IMR-90 (cell line): ENCODE data around the gene SPATA21. TPM values are rescaled to one million over a fixed set of nuclear protein-coding genes. Genes with fewer than 3 reads are reported as not detected.
A peak's percentile ranks its signal among the peaks of the same experiment; 100 is the strongest.

ENCODE experiments used
- ATAC-seq: fragments of 200-7000 bp; cut with Tn5 transposase; 2 replicates; pipeline ENCODE4 v1.9.1; 2020; ENCODE audit warnings: low read depth, mild to moderate bottlenecking, moderate library complexity
- BruUV-seq: library from RNA; stranded (reverse); fragments of 400-500 nt; replicated peaks from 2 replicates; lab custom pipeline; 2021; lab: Mats Ljungman, UMichigan
- CTCF ChIA-PET: fragments of 300-600 bp; formaldehyde crosslinking; extraction: SDS; loops from one replicate; lab custom pipeline; 2021; ENCODE audit warnings: antibody characterized with exemption; lab: Yijun Ruan, JAX
- POLR2A ChIA-PET: fragments of 300-600 bp; sonication (Branson Sonifier 250); formaldehyde crosslinking; loops from one replicate; lab custom pipeline; 2022; ENCODE audit warnings: antibody characterized with exemption; ENCODE audit not compliant: unreplicated experiment; lab: Charles Lee
- DNase-seq: peaks from one replicate; pipeline ENCODE4 v3.0.0; 2013
- H2AFZ ChIP-seq: replicated peaks from 2 replicates; pipeline ENCODE3; 2013; ENCODE audit warnings: low read length, mild to moderate bottlenecking; ENCODE audit not compliant: poor library complexity
- H2AK5ac ChIP-seq: 2 replicates; pipeline ENCODE4 v1.6.1; 2013; ENCODE audit warnings: low read depth, low read length, inconsistent platforms
- H2AK9ac ChIP-seq: replicated peaks from 2 replicates; pipeline ENCODE3; 2013; ENCODE audit warnings: mild to moderate bottlenecking, low read depth, low read length, moderate library complexity; ENCODE audit not compliant: poor library complexity
- H2BK120ac ChIP-seq: 2 replicates; pipeline ENCODE4 v1.6.1; 2013; ENCODE audit warnings: low read depth, low read length, inconsistent platforms
- H2BK15ac ChIP-seq: 3 replicates; pipeline ENCODE4 v1.6.1; 2013; ENCODE audit warnings: low read depth, low read length, inconsistent platforms
- H2BK20ac ChIP-seq: 2 replicates; pipeline ENCODE4 v1.6.1; 2013; ENCODE audit warnings: low read depth, mild to moderate bottlenecking, inconsistent platforms, low read length, moderate library complexity
- H2BK5ac ChIP-seq: 2 replicates; pipeline ENCODE4 v1.6.1; 2013; ENCODE audit warnings: mild to moderate bottlenecking, low read depth, low read length, inconsistent platforms; ENCODE audit not compliant: poor library complexity, severe bottlenecking
- H3K14ac ChIP-seq: replicated peaks from 2 replicates; pipeline ENCODE4 v1.6.1; 2013; ENCODE audit warnings: low read depth, low read length, inconsistent platforms
- H3K18ac ChIP-seq: 2 replicates; pipeline ENCODE4 v1.6.1; 2013; ENCODE audit warnings: low read depth, low read length, control low read depth
- H3K23ac ChIP-seq: 2 replicates; pipeline ENCODE4 v1.6.1; 2013; ENCODE audit warnings: low read depth, low read length, inconsistent platforms
- H3K27ac ChIP-seq: 2 replicates; pipeline ENCODE4 v1.5.1; 2013; ENCODE audit warnings: mild to moderate bottlenecking, control low read depth, low read length; ENCODE audit not compliant: insufficient read depth
- H3K27me3 ChIP-seq: 2 replicates; pipeline ENCODE4 v1.6.1; 2013; ENCODE audit warnings: low read length; ENCODE audit not compliant: control insufficient read depth, insufficient read depth
- H3K36me3 ChIP-seq: 2 replicates; pipeline ENCODE4 v1.6.1; 2013; ENCODE audit warnings: low read length, mixed read lengths; ENCODE audit not compliant: control insufficient read depth, insufficient read depth
- H3K4ac ChIP-seq: 2 replicates; pipeline ENCODE4 v1.6.1; 2013; ENCODE audit warnings: low read depth, low read length, inconsistent platforms
- H3K4me1 ChIP-seq: 2 replicates; pipeline ENCODE4 v1.6.1; 2013; ENCODE audit warnings: low read length, mixed read lengths; ENCODE audit not compliant: control insufficient read depth, insufficient read depth
- H3K4me2 ChIP-seq: 2 replicates; pipeline ENCODE4 v1.6.1; 2013; ENCODE audit warnings: low read depth, mild to moderate bottlenecking, control low read depth, low read length, moderate library complexity
- H3K4me3 ChIP-seq: 2 replicates; pipeline ENCODE4 v1.5.1; 2013; ENCODE audit warnings: low read depth, mild to moderate bottlenecking, control low read depth, low read length, moderate library complexity; ENCODE audit not compliant: insufficient read depth
- H3K56ac ChIP-seq: 2 replicates; pipeline ENCODE4 v1.6.1; 2013; ENCODE audit warnings: low read length, inconsistent platforms; ENCODE audit not compliant: insufficient read depth; ENCODE audit errors: extremely low read depth
- H3K79me1 ChIP-seq, 2 experiments: 2 replicates each; pipeline ENCODE4 v1.6.1; 2013; ENCODE audit warnings: low read length in 2 of 2, inconsistent platforms in 1 of 2, low read depth in 1 of 2
- H3K9ac ChIP-seq: 2 replicates; pipeline ENCODE4 v1.6.1; 2013; ENCODE audit warnings: low read depth, low read length, control low read depth
- H3K9me1 ChIP-seq: 2 replicates; pipeline ENCODE4 v1.6.1; 2013; ENCODE audit warnings: low read length, inconsistent platforms; ENCODE audit not compliant: insufficient read depth
- H3K9me3 ChIP-seq: 2 replicates; pipeline ENCODE4 v1.6.1; 2013; ENCODE audit warnings: low read length; ENCODE audit not compliant: control insufficient read depth, insufficient read depth
- H4K20me1 ChIP-seq: 2 replicates; pipeline ENCODE4 v1.6.1; 2013; ENCODE audit warnings: low read length, inconsistent platforms; ENCODE audit not compliant: insufficient read depth
- H4K5ac ChIP-seq: 2 replicates; pipeline ENCODE4 v1.6.1; 2013; ENCODE audit warnings: mild to moderate bottlenecking, low read depth, low read length, control low read depth
- H4K8ac ChIP-seq, 2 experiments: 2 replicates each; pipeline ENCODE4 v1.6.1; 2013; ENCODE audit warnings: low read depth in 2 of 2, low read length in 2 of 2, control low read depth in 1 of 2, inconsistent platforms in 1 of 2
- H4K91ac ChIP-seq: 2 replicates; pipeline ENCODE4 v1.6.1; 2013; ENCODE audit warnings: low read depth, low read length, inconsistent platforms; ENCODE audit not compliant: insufficient read depth
- RFX5 ChIP-seq: IDR thresholded peaks from 2 replicates; pipeline ENCODE4 v1.8.0; 2012; ENCODE audit warnings: low read depth, mild to moderate bottlenecking, low read length, moderate library complexity
- WGBS, 2 experiments: methylation state at CpG; one replicate each; pipeline versions ENCODE4 v1.1.5 to v1.1.7; 2013; ENCODE audit warnings: missing lambda C conversion rate in 2 of 2; ENCODE audit not compliant: insufficient read length in 1 of 2; ENCODE audit errors: extremely low coverage in 2 of 2; 5-methylcytosine and 5-hydroxymethylcytosine counted together
- dilution Hi-C: fragments of 300-500 bp; cut with HindIII; formaldehyde crosslinking; loops from one replicate; pipeline ENCODE4 v1.14.3; 2018; ENCODE audit warnings: low sequenced_read_pairs; ENCODE audit not compliant: unreplicated experiment
- in situ Hi-C: fragments of 300-500 bp; cut with MboI; formaldehyde crosslinking; loops from 3 replicates; pipeline ENCODE4 v1.14.3; 2019; ENCODE audit warnings: low sequenced_read_pairs, inconsistent platforms, mixed read lengths
- intact Hi-C: fragments of 100-400 bp; cut with micrococcal nuclease; formaldehyde crosslinking; loops from 2 replicates; pipeline ENCODE4 v1.10.0; 2022
- polyA plus RNA-seq, 3 experiments: library from polyadenylated mRNA; depleted of rRNA; stranded (reverse); fragments of >200 nt; gene quantifications; 2 replicates each; pipeline ENCODE4 v1.2.3, GENCODE V29; 2012; ENCODE audit warnings: low replicate concordance in 1 of 3
- total RNA-seq: library from RNA; depleted of rRNA; stranded (reverse); fragments of >200 nt; gene quantifications from 2 replicates; pipeline ENCODE4 v1.2.3, GENCODE V29; 2012

The SPATA21 gene
- total and polyA plus RNA-seq, 2 of the 4 experiments (the other 2 are of a cell fraction), result not detected

DNA sequence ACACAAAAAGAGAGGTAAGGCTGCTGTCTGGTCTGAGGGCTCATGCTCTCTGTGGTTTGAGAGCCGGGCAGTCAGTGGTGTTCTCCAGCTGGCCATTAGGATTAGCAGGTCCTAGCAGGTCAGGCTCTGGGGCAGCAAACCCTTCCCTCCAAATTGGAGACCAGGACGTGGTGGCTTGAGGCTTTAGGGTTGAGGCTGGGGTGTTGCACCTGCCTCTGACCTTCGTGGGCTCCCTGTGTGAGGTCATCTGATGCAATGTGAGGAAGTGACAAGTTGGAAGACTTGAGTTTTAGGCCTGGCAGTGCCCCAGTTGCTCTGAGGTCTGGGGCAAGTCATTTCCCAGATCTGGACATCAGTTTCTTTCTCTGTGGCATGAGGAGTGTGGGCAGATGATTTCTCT, 45.8 kb downstream of the SPATA21 start:
- H4K5ac ChIP-seq, result no peak overlapping the region
- H3K27me3 ChIP-seq, result no peaks in the 10 kb centered on the region
- H3K9me1 ChIP-seq, result peaks cover 38% of the 10 kb centered on the region
- H2BK15ac ChIP-seq, result no peak overlapping the region
- H3K4me1 ChIP-seq, result peaks cover 23% of the 10 kb centered on the region
- H4K8ac ChIP-seq, result no peak overlapping the region
- H4K20me1 ChIP-seq, result peaks cover 63% of the 10 kb centered on the region
- WGBS, 2 experiments, result 40% methylated on average over 1 of the region's 3 CpGs; no CpG with 5 or more reads in 1 of the 2 experiments
- H2AFZ ChIP-seq, result no peak overlapping the region
- ChIA-PET CTCF (no interaction called here), POLR2A (no interaction called here)
- H2BK120ac ChIP-seq, result no peak overlapping the region
- dilution Hi-C loops (no loop called here), in situ Hi-C loops (no loop called here), intact Hi-C loops (no loop called here)
- H3K23ac ChIP-seq, result no peak overlapping the region
- no peak overlapping the region for H3K4me3 ChIP-seq
- BruUV-seq, result no TSS peak
- H3K27ac ChIP-seq, result no peak overlapping the region
- H2BK20ac ChIP-seq, result no peak overlapping the region
- TF ChIP-seq RFX5, result no peak
- H4K91ac ChIP-seq, result no peak overlapping the region
- no peak overlapping the region; the same call in 1 of the 2 replicates for H2AK5ac ChIP-seq
- H3K14ac ChIP-seq, result peak overlapping the region; percentile 8; the same call in 1 of the 2 replicates
- H3K79me1 ChIP-seq, result peaks cover 24 to 83% of the 10 kb centered on the region in 2 experiments; a peak in 3 of 4 replicates
- no peak overlapping the region for H3K4me2 ChIP-seq
- no peak overlapping the region for H2BK5ac ChIP-seq
- DNase-seq (no peak), ATAC-seq (no peak)
- H3K9me3 ChIP-seq, result no peaks in the 10 kb centered on the region
- H3K4ac ChIP-seq, result no peak overlapping the region
- H2AK9ac ChIP-seq, result no peak overlapping the region
- H3K56ac ChIP-seq, result no peak overlapping the region
- H3K9ac ChIP-seq, result no peak overlapping the region
- H3K36me3 ChIP-seq, result peaks cover 21% of the 10 kb centered on the region
- no peak overlapping the region for H3K18ac ChIP-seq
